HL-60/S4 (cell line): Measurements from ENCODE around the gene IFT122.

Source experiments
- in situ Hi-C: fragments of 300-500 bp; cut with MboI; formaldehyde crosslinking; loops from 2 replicates; pipeline ENCODE4 v1.14.3; 2022; ENCODE audit warnings: low sequenced_read_pairs

Gene IFT122

GRCh38 chr3:129469026-129469425 is 29.0 kb downstream of the IFT122 start:
- in situ Hi-C loops, result no loop called here

GRCh38 chr3:129470861-129471260 is 30.8 kb downstream of the IFT122 start:
- in situ Hi-C loops, result no loop called here

GRCh38 chr3:129473067-129473768 is 33.2 kb downstream of the IFT122 start:
- in situ Hi-C loops, result no loop called here

- in situ Hi-C loops, result no loop called here
These were observed 33.7 kb downstream of the IFT122 start for GRCh38 chr3:129473769-129474152.

GRCh38 chr3:129474984-129475804 is 35.2 kb downstream of the IFT122 start:
- in situ Hi-C loops, result loop anchor here (25.0 kb wide), 1 partner anchor 462 kb away; no protein-coding TSS in a partner anchor

- in situ Hi-C loops, result loop anchor here (25.0 kb wide), 1 partner anchor 461 kb away; no protein-coding TSS in a partner anchor
These were observed 35.8 kb downstream of the IFT122 start for GRCh38 chr3:129475863-129476262.

GRCh38 chr3:129476586-129476985 is 36.6 kb downstream of the IFT122 start:
- in situ Hi-C loops, result loop anchor here (25.0 kb wide), 1 partner anchor 461 kb away; no protein-coding TSS in a partner anchor

- in situ Hi-C loops, result loop anchor here (25.0 kb wide), 1 partner anchor 456 kb away; no protein-coding TSS in a partner anchor
These were observed 41.3 kb downstream of the IFT122 start for GRCh38 chr3:129481225-129481765.

- in situ Hi-C loops, result loop anchor here (25.0 kb wide), 1 partner anchor 455 kb away; no protein-coding TSS in a partner anchor
These were observed 41.8 kb downstream of the IFT122 start for GRCh38 chr3:129481766-129482332.

- in situ Hi-C loops, result loop anchor here (25.0 kb wide), 1 partner anchor 455 kb away; no protein-coding TSS in a partner anchor
These were observed 42.7 kb downstream of the IFT122 start for GRCh38 chr3:129482721-129483120.

GRCh38 chr3:129483870-129484269 is 43.8 kb downstream of the IFT122 start:
- in situ Hi-C loops, result loop anchor here (25.0 kb wide), 1 partner anchor 453 kb away; no protein-coding TSS in a partner anchor

GRCh38 chr3:129485146-129485545 is 45.1 kb downstream of the IFT122 start:
- in situ Hi-C loops, result loop anchor here (25.0 kb wide), 1 partner anchor 452 kb away; no protein-coding TSS in a partner anchor

GRCh38 chr3:129485721-129486663 is 46.0 kb downstream of the IFT122 start:
- in situ Hi-C loops, result loop anchor here (25.0 kb wide), 1 partner anchor 451 kb away; no protein-coding TSS in a partner anchor

GRCh38 chr3:129486664-129487035 is 46.6 kb downstream of the IFT122 start:
- in situ Hi-C loops, result loop anchor here (25.0 kb wide), 1 partner anchor 451 kb away; no protein-coding TSS in a partner anchor

GRCh38 chr3:129487183-129487867 is 47.3 kb downstream of the IFT122 start:
- in situ Hi-C loops, result loop anchor here (25.0 kb wide), 1 partner anchor 450 kb away; no protein-coding TSS in a partner anchor

GRCh38 chr3:129487868-129488335 is 47.9 kb downstream of the IFT122 start:
- in situ Hi-C loops, result loop anchor here (25.0 kb wide), 1 partner anchor 449 kb away; no protein-coding TSS in a partner anchor

- in situ Hi-C loops, result loop anchor here (25.0 kb wide), 1 partner anchor 448 kb away; no protein-coding TSS in a partner anchor
These were observed 49.2 kb downstream of the IFT122 start for GRCh38 chr3:129489258-129489657.

GRCh38 chr3:129490273-129490675 is 50.2 kb downstream of the IFT122 start:
- in situ Hi-C loops, result loop anchor here (10.0 to 25.0 kb wide), 2 partner anchors 325 to 447 kb away; no protein-coding TSS in a partner anchor

GRCh38 chr3:129491077-129491476 is 51.1 kb downstream of the IFT122 start:
- in situ Hi-C loops, result loop anchor here (10.0 to 25.0 kb wide), 2 partner anchors 324 to 446 kb away; no protein-coding TSS in a partner anchor
